Stimulated activated CD8-positive, alpha-beta memory T cell treated with anti-CD3 and anti-CD28 coated beads, Interleukin-4, amount 100 ng/mL, for 4 hours (primary cell): ENCODE measurements around the gene OR52K2.
"Not testable (repeated sequence)": the region's sequence is repeated elsewhere in the genome, so short reads cannot be mapped to it uniquely, and the experiment has no call there.

Experiments used
- DNase-seq, 2 donors: peaks; one replicate each; pipeline ENCODE4 v3.0.0-alpha.2; 2020; ENCODE audit warnings: low read depth in 2 of 2, low spot score in 1 of 2

Gene OR52K2

GRCh38 chr11:4448995-4449394 is at the start of gene OR52K2:
Gene OR52K2 (plus strand): TSS chr11:4449295. CDS start chr11:4449340, 45 bp downstream.
- no peak for DNase-seq

- DNase-seq: not testable (repeated sequence)
Measured at GRCh38 chr11:4406206-4406605, 42.9 kb upstream of the OR52K2 start.

GRCh38 chr11:4416306-4416705 is 32.8 kb upstream of the OR52K2 start:
- DNase-seq: no peak

GRCh38 chr11:4416816-4417215 is 32.3 kb upstream of the OR52K2 start:
- no peak for DNase-seq

GRCh38 chr11:4418403-4418802 is 30.7 kb upstream of the OR52K2 start:
- DNase-seq: no peak

- no peak for DNase-seq
Measured at GRCh38 chr11:4430051-4430450, 19.0 kb upstream of the OR52K2 start.

GRCh38 chr11:4433856-4434255 is 15.2 kb upstream of the OR52K2 start:
- no peak for DNase-seq

GRCh38 chr11:4436411-4436810 is 12.7 kb upstream of the OR52K2 start:
- no peak for DNase-seq

GRCh38 chr11:4441515-4441914 is 7.6 kb upstream of the OR52K2 start:
- no peak for DNase-seq

GRCh38 chr11:4443232-4443891 is 5.7 kb upstream of the OR52K2 start:
- no peak for DNase-seq

- DNase-seq: no peak
Measured at GRCh38 chr11:4453118-4453517, 4.0 kb downstream of the OR52K2 start.

- no peak for DNase-seq
Measured at GRCh38 chr11:4454021-4454420, 4.9 kb downstream of the OR52K2 start.

GRCh38 chr11:4455419-4455818 is 6.3 kb downstream of the OR52K2 start:
- DNase-seq: no peak

- no peak for DNase-seq
Measured at GRCh38 chr11:4459500-4459899, 10.4 kb downstream of the OR52K2 start.

GRCh38 chr11:4460151-4460550 is 11.1 kb downstream of the OR52K2 start:
- no peak for DNase-seq

- DNase-seq: no peak
Measured at GRCh38 chr11:4464216-4465159, 15.4 kb downstream of the OR52K2 start.

GRCh38 chr11:4465407-4465806 is 16.3 kb downstream of the OR52K2 start:
- no peak for DNase-seq

- no peak for DNase-seq
Measured at GRCh38 chr11:4466131-4466870, 17.2 kb downstream of the OR52K2 start.

GRCh38 chr11:4466871-4467442 is 17.9 kb downstream of the OR52K2 start:
- DNase-seq: no peak

GRCh38 chr11:4467811-4468606 is 18.9 kb downstream of the OR52K2 start:
- DNase-seq: no peak
